Peyer's patch (tissue), 4 donors: Measurements from ENCODE around the gene AOPEP. TPM values are rescaled to one million over a fixed set of nuclear protein-coding genes. Genes with fewer than 3 reads are reported as not detected.

Source experiments
- DNase-seq, 3 donors: peaks; one replicate each; pipeline ENCODE4 v3.0.0-alpha.2; 2017 to 2019
- H3K27ac ChIP-seq, 4 donors: fragments of 200-600 bp; sonication (generic); one replicate each; pipeline ENCODE4 v1.5.1; 2016 to 2019
- H3K27me3 ChIP-seq, 2 donors: fragments of 200-600 bp; sonication (generic); one replicate each; pipeline ENCODE4 v1.5.1; 2019
- H3K36me3 ChIP-seq, 3 donors: fragments of 200-600 bp; sonication (generic); one replicate each; pipeline ENCODE4 v1.5.1; 2016 to 2019
- H3K4me1 ChIP-seq, 4 donors: fragments of 200-600 bp; sonication (generic); one replicate each; pipeline ENCODE4 v1.5.1; 2016 to 2019
- H3K4me3 ChIP-seq, 4 donors: fragments of 200-600 bp; sonication (generic); 1 replicate in 3 of 4; 2 replicates in 1 of 4; pipeline ENCODE4 v1.5.1; 2016 to 2019; ENCODE audit warnings: mild to moderate bottlenecking in 1 of 4
- H3K9me3 ChIP-seq, 4 donors: fragments of 200-600 bp; sonication (generic); one replicate each; pipeline ENCODE4 v1.5.1; 2016 to 2019; ENCODE audit warnings: mild to moderate bottlenecking in 1 of 4
- CTCF ChIP-seq, 6 experiments: fragments of 450-650 bp in 4 of 6; fragments of 200-600 bp in 2 of 6; sonication (generic) in 1 of 6; IDR thresholded peaks; one replicate each; pipeline ENCODE4 v1.5.1; 2017 to 2019; ENCODE audit warnings: antibody characterized with exemption in 6 of 6, mild to moderate bottlenecking in 3 of 6, moderate library complexity in 1 of 6
- POLR2A ChIP-seq, 2 donors: fragments of 450-650 bp; IDR thresholded peaks; one replicate each; pipeline ENCODE4 v1.5.1; 2017; ENCODE audit warnings: antibody characterized with exemption in 2 of 2, mild to moderate bottlenecking in 2 of 2, moderate library complexity in 2 of 2
- total RNA-seq, 4 donors: library from RNA; depleted of rRNA; stranded (reverse); fragments of >200 nt; gene quantifications; one replicate each; pipeline ENCODE4 v1.1.0, GENCODE V29; 2016

AOPEP gene
- total RNA-seq, 4 donors from 2014 or later, result 83.5 to 272 (median 117) TPM

- no peak for TF ChIP-seq POLR2A (IDR thresholded peaks at IDR 0.05)
- no peak for TF ChIP-seq CTCF (IDR thresholded peaks at IDR 0.05)
- Histone ChIP-seq H3K4me1 (peaks cover 0 to 6% (median 0%) of the 10 kb centered on the region in 4 donors), H3K4me3 (no peak overlapping the region), H3K9me3 (no peaks in the 10 kb centered on the region), H3K27me3 (no peaks in the 10 kb centered on the region), H3K36me3 (no peaks in the 10 kb centered on the region), H3K27ac (no peak overlapping the region)
- no peak for DNase-seq
Measured at GRCh38 chr9:94903961-94904421, 177.5 kb downstream of the AOPEP start.

- no peak overlapping the region for H3K27ac ChIP-seq
- no peaks in the 10 kb centered on the region for H3K27me3 ChIP-seq
- H3K36me3 ChIP-seq, result no peaks in the 10 kb centered on the region
- no peaks in the 10 kb centered on the region for H3K9me3 ChIP-seq
- no peak for DNase-seq
- TF ChIP-seq CTCF (IDR thresholded peaks at IDR 0.05), result no peak
- no peak for TF ChIP-seq POLR2A (IDR thresholded peaks at IDR 0.05)
- no peak overlapping the region for H3K4me3 ChIP-seq
- peaks cover 0 to 6% (median 0%) of the 10 kb centered on the region in 4 donors for H3K4me1 ChIP-seq
Measured at GRCh38 chr9:94904806-94905205, 178.3 kb downstream of the AOPEP start.

GRCh38 chr9:94905606-94906005 lies 179.1 kb downstream of the AOPEP start:
- Histone ChIP-seq H3K36me3 (no peaks in the 10 kb centered on the region), H3K4me3 (no peak overlapping the region), H3K4me1 (peaks cover 0 to 6% (median 0%) of the 10 kb centered on the region in 4 donors), H3K9me3 (no peaks in the 10 kb centered on the region), H3K27me3 (no peaks in the 10 kb centered on the region), H3K27ac (no peak overlapping the region)
- no peak for TF ChIP-seq POLR2A (IDR thresholded peaks at IDR 0.05)
- no peak for TF ChIP-seq CTCF (IDR thresholded peaks at IDR 0.05)
- DNase-seq, result no peak

- no peak overlapping the region for H3K27ac ChIP-seq
- H3K36me3 ChIP-seq, result no peaks in the 10 kb centered on the region
- no peak for TF ChIP-seq POLR2A (IDR thresholded peaks at IDR 0.05)
- TF ChIP-seq CTCF (IDR thresholded peaks at IDR 0.05), result no peak
- H3K9me3 ChIP-seq, result no peaks in the 10 kb centered on the region
- H3K27me3 ChIP-seq, result no peaks in the 10 kb centered on the region
- no peak for DNase-seq
- no peak overlapping the region for H3K4me3 ChIP-seq
- peaks cover 0 to 6% (median 0%) of the 10 kb centered on the region in 4 donors for H3K4me1 ChIP-seq
Measured at GRCh38 chr9:94906181-94906580, 179.7 kb downstream of the AOPEP start.

GRCh38 chr9:94906713-94907112 lies 180.2 kb downstream of the AOPEP start:
- Histone ChIP-seq H3K4me3 (no peak overlapping the region), H3K27ac (no peak overlapping the region), H3K4me1 (peaks cover 0 to 6% (median 0%) of the 10 kb centered on the region in 4 donors), H3K9me3 (no peaks in the 10 kb centered on the region), H3K27me3 (no peaks in the 10 kb centered on the region), H3K36me3 (no peaks in the 10 kb centered on the region)
- DNase-seq, result no peak
- TF ChIP-seq CTCF (IDR thresholded peaks at IDR 0.05), result no peak
- no peak for TF ChIP-seq POLR2A (IDR thresholded peaks at IDR 0.05)
